Endodermal cell (in vitro differentiated cells): ENCODE measurements around the gene MEI1. TPM values are rescaled to one million over a fixed set of nuclear protein-coding genes. Genes with fewer than 3 reads are reported as not detected.

ENCODE experiments used
- DNase-seq: peaks from one replicate; pipeline ENCODE4 v3.0.0-alpha.2; 2017
- H3K27ac ChIP-seq: 2 replicates; pipeline ENCODE4 v1.5.1; 2013; ENCODE audit warnings: mild to moderate bottlenecking, low read depth, low read length, moderate library complexity
- H3K27me3 ChIP-seq: 2 replicates; pipeline ENCODE4 v1.6.1; 2013; ENCODE audit warnings: mild to moderate bottlenecking, low read length, moderate library complexity; ENCODE audit not compliant: insufficient read depth, control insufficient read depth, poor library complexity, severe bottlenecking
- H3K36me3 ChIP-seq: 2 replicates; pipeline ENCODE4 v1.7.0; 2013; ENCODE audit warnings: mild to moderate bottlenecking, low read length, moderate library complexity; ENCODE audit not compliant: control insufficient read depth, insufficient read depth
- H3K4me1 ChIP-seq: one replicate; pipeline ENCODE4 v1.7.0; 2013; ENCODE audit warnings: low read length; ENCODE audit not compliant: control insufficient read depth, insufficient read depth
- H3K4me3 ChIP-seq: 2 replicates; pipeline ENCODE4 v1.5.1; 2013; ENCODE audit warnings: mild to moderate bottlenecking, low read length, moderate library complexity
- H3K9ac ChIP-seq: 2 replicates; pipeline ENCODE4 v1.6.1; 2013; ENCODE audit warnings: mild to moderate bottlenecking, low read length, moderate library complexity; ENCODE audit not compliant: poor library complexity, severe bottlenecking; ENCODE audit errors: extremely low read depth
- H3K9me3 ChIP-seq: 2 replicates; pipeline ENCODE4 v1.6.1; 2013; ENCODE audit warnings: mild to moderate bottlenecking, low read length, moderate library complexity; ENCODE audit not compliant: control insufficient read depth
- H3K27ac Mint-ChIP-seq: 2 replicates; pipeline ENCODE4 v1.8.0; 2020; ENCODE audit warnings: mixed read lengths
- H3K27me3 Mint-ChIP-seq: 2 replicates; pipeline ENCODE4 v1.8.0; 2021; ENCODE audit warnings: mild to moderate bottlenecking, mixed read lengths; ENCODE audit not compliant: insufficient read depth
- H3K36me3 Mint-ChIP-seq: 2 replicates; pipeline ENCODE4 v1.8.0; 2020; ENCODE audit warnings: low read depth, mixed read lengths
- H3K4me1 Mint-ChIP-seq: 2 replicates; pipeline ENCODE4 v1.8.0; 2020; ENCODE audit warnings: mixed read lengths
- H3K4me3 Mint-ChIP-seq: 2 replicates; pipeline ENCODE4 v1.8.0; 2020; ENCODE audit warnings: mild to moderate bottlenecking, moderate library complexity, mixed read lengths
- H3K9me3 Mint-ChIP-seq: 2 replicates; pipeline ENCODE4 v1.8.0; 2020; ENCODE audit warnings: mild to moderate bottlenecking, mixed read lengths
- CTCF ChIP-seq: fragments of 200-600 bp; sonication (generic); conservative IDR thresholded peaks from 2 replicates; pipeline ENCODE4 v1.5.0; 2021; ENCODE audit warnings: antibody characterized with exemption, mild to moderate bottlenecking
- WGBS, 2 experiments: methylation state at CpG; one replicate each; pipeline versions ENCODE4 v1.1.5 to v1.1.7; 2013; ENCODE audit warnings: missing lambda C conversion rate in 2 of 2, mixed read lengths in 1 of 2; ENCODE audit not compliant: insufficient coverage in 1 of 2, insufficient read length in 1 of 2; 5-methylcytosine and 5-hydroxymethylcytosine counted together
- total RNA-seq, 2 donors: library from RNA; stranded (reverse); fragmentation: NEBNext Ultra II Directional in 1 of 2; extraction: Animal tissue kit (Norgen Biotek cat#: 25700) in 1 of 2; gene quantifications; 2 replicates in 1 of 2; 3 replicates in 1 of 2; pipeline ENCODE4 v1.2.1, GENCODE V29; 2021

MEI1 gene
- total RNA-seq, 2 donors from 2014 or later: 1.2 to 1.5 TPM

GRCh38 chr22:41847300-41847699 is 148.0 kb downstream of the MEI1 start:
- no peaks in the 10 kb centered on the region for H3K27me3 Mint-ChIP-seq
- H3K9ac ChIP-seq: no peak overlapping the region
- peaks cover 19% of the 10 kb centered on the region for H3K36me3 ChIP-seq
- H3K27ac ChIP-seq: no peak overlapping the region
- no peaks in the 10 kb centered on the region for H3K9me3 Mint-ChIP-seq
- 89 to 90% methylated on average over 1 to 2 of the region's 2 CpGs for WGBS, 2 experiments
- no peak for TF ChIP-seq CTCF
- H3K4me1 Mint-ChIP-seq: peaks cover 42% of the 10 kb centered on the region
- H3K27me3 ChIP-seq: no peaks in the 10 kb centered on the region
- H3K27ac Mint-ChIP-seq: peak overlapping the region; percentile 8
- H3K4me3 ChIP-seq: no peak overlapping the region
- peaks cover 22% of the 10 kb centered on the region for H3K36me3 Mint-ChIP-seq
- H3K4me3 Mint-ChIP-seq: no peak overlapping the region
- H3K4me1 ChIP-seq: peaks cover 21% of the 10 kb centered on the region
- DNase-seq: no peak
- H3K9me3 ChIP-seq: no peaks in the 10 kb centered on the region

GRCh38 chr22:41848468-41848867 is 149.2 kb downstream of the MEI1 start:
- TF ChIP-seq CTCF: no peak
- Mint-ChIP-seq H3K27me3 (no peaks in the 10 kb centered on the region), H3K4me1 (peaks cover 42% of the 10 kb centered on the region), H3K36me3 (peaks cover 21% of the 10 kb centered on the region), H3K27ac (no peak overlapping the region), H3K4me3 (no peak overlapping the region), H3K9me3 (no peaks in the 10 kb centered on the region)
- Histone ChIP-seq H3K4me1 (peaks cover 21% of the 10 kb centered on the region), H3K27ac (no peak overlapping the region), H3K27me3 (no peaks in the 10 kb centered on the region), H3K36me3 (peaks cover 8% of the 10 kb centered on the region), H3K9me3 (no peaks in the 10 kb centered on the region), H3K4me3 (no peak overlapping the region), H3K9ac (no peak overlapping the region)
- 95 to 100% methylated on average over 1 to 5 of the region's 5 CpGs for WGBS, 2 experiments
- DNase-seq: no peak

Other genes starting within 250 kb of the MEI1 start
- 10 to 100 TPM; 71.0 to 80.8 TPM for gene PHF5A, start 230.8 kb upstream of the MEI1 start, total RNA-seq
- gene ACO2, start 230.4 kb upstream of the MEI1 start, total RNA-seq: 10 to 100 TPM; 69.0 to 82.3 TPM
- gene POLR3H, start 155.0 kb upstream of the MEI1 start, total RNA-seq: 10 to 100 TPM; 30.1 to 32.6 TPM
- gene CSDC2, start 138.5 kb upstream of the MEI1 start, total RNA-seq: under 1 TPM; 0.27 to 0.90 TPM
- gene PMM1, start 109.7 kb upstream of the MEI1 start, total RNA-seq: 10 to 100 TPM; 19.0 to 32.3 TPM
- gene DESI1, start 78.5 kb upstream of the MEI1 start, total RNA-seq: 10 to 100 TPM; 21.8 to 28.9 TPM
- gene XRCC6, start 78.2 kb upstream of the MEI1 start, total RNA-seq: 100 to 1,000 TPM; 345 to 387 TPM
- 100 to 1,000 TPM; 133 to 146 TPM for gene SNU13, start 10.6 kb upstream of the MEI1 start, total RNA-seq
- 10 to 100 TPM; 15.0 to 21.0 TPM for gene CCDC134, start 101.2 kb downstream of the MEI1 start, total RNA-seq
- 100 to 1,000 TPM; 125 to 135 TPM for gene SREBF2, start 133.6 kb downstream of the MEI1 start, total RNA-seq
- under 1 TPM in 1 of 2 donors, not detected in 1; 0.58 TPM for gene SHISA8, start 215.6 kb downstream of the MEI1 start, total RNA-seq
- gene TNFRSF13C, start 227.3 kb downstream of the MEI1 start, total RNA-seq: 1 to 10 TPM; 1.7 to 3.3 TPM
- gene CENPM, start 247.6 kb downstream of the MEI1 start, total RNA-seq: 10 to 100 TPM; 28.5 to 43.1 TPM